Vagina (tissue), 2 donors: ENCODE measurements around the gene ANO1. TPM values are rescaled to one million over a fixed set of nuclear protein-coding genes. Genes with fewer than 3 reads are reported as not detected.
"Not testable (repeated sequence)": the region's sequence is repeated elsewhere in the genome, so short reads cannot be mapped to it uniquely, and the experiment has no call there.

Experiments
- DNase-seq, 2 donors: peaks; one replicate each; pipeline ENCODE4 v3.0.0-alpha.2; 2017; ENCODE audit errors: extremely low spot score in 2 of 2
- H3K27ac ChIP-seq: fragments of 200-600 bp; sonication (generic); one replicate; pipeline ENCODE4 v1.5.1; 2019
- H3K27me3 ChIP-seq: fragments of 200-600 bp; sonication (generic); one replicate; pipeline ENCODE4 v1.5.1; 2019
- H3K36me3 ChIP-seq, 2 donors: fragments of 200-600 bp; sonication (generic); one replicate each; pipeline ENCODE4 v1.5.1; 2017 to 2019
- H3K4me1 ChIP-seq: fragments of 200-600 bp; sonication (generic); one replicate; pipeline ENCODE4 v1.5.1; 2019
- H3K4me3 ChIP-seq, 2 donors: fragments of 200-600 bp; sonication (generic); 1 replicate in 1 of 2; 2 replicates in 1 of 2; pipeline ENCODE4 v1.5.1; 2016 to 2019
- H3K9me3 ChIP-seq: fragments of 200-600 bp; sonication (generic); one replicate; pipeline ENCODE4 v1.5.1; 2019
- CTCF ChIP-seq, 3 experiments: fragments of 450-650 bp in 2 of 3; fragments of 200-600 bp in 1 of 3; sonication (generic) in 1 of 3; IDR thresholded peaks; one replicate each; pipeline ENCODE4 v1.5.1; 2017 to 2019; ENCODE audit warnings: antibody characterized with exemption in 3 of 3, mild to moderate bottlenecking in 2 of 3, moderate library complexity in 2 of 3
- POLR2A ChIP-seq, 2 donors: fragments of 450-650 bp; IDR thresholded peaks; one replicate each; pipeline ENCODE4 v1.6.1; 2017; ENCODE audit warnings: antibody characterized with exemption in 2 of 2, mild to moderate bottlenecking in 2 of 2, moderate library complexity in 2 of 2
- POLR2AphosphoS5 ChIP-seq, 2 donors: sonication (generic); formaldehyde crosslinking; IDR thresholded peaks; one replicate each; pipeline ENCODE4 v1.9.0; 2017; ENCODE audit warnings: antibody characterized with exemption in 2 of 2, mild to moderate bottlenecking in 2 of 2, low read depth in 1 of 2; ENCODE audit not compliant: insufficient read depth in 1 of 2
- intact Hi-C: fragments of 100-400 bp; cut with DNase I; formaldehyde crosslinking; loops from one replicate; pipeline ENCODE4 v1.15.1; 2023
- total RNA-seq: library from RNA; depleted of rRNA; stranded (reverse); fragments of >200 nt; gene quantifications from one replicate; pipeline ENCODE4 v1.2.3, GENCODE V29; 2016

Gene ANO1
- total RNA-seq, 1 donor from 2014 or later, result 40.8 TPM

- no peak for TF ChIP-seq POLR2AphosphoS5 (IDR thresholded peaks at IDR 0.05; ENCODE audit: insufficient read depth in 1 of 2, low read depth in 1 of 2)
- no peak for TF ChIP-seq CTCF (IDR thresholded peaks at IDR 0.05)
- TF ChIP-seq POLR2A (IDR thresholded peaks at IDR 0.05), result no peak
- Histone ChIP-seq H3K36me3 (no peaks in the 10 kb centered on the region), H3K4me1 (no peaks in the 10 kb centered on the region), H3K4me3 (no peak overlapping the region), H3K27ac (no peak overlapping the region), H3K27me3 (no peaks in the 10 kb centered on the region), H3K9me3 (no peaks in the 10 kb centered on the region)
- DNase-seq, result no peak
- intact Hi-C loops, result loop anchor here (5.0 kb wide), 2 partner anchors 278 to 508 kb away; no protein-coding TSS in a partner anchor
These were observed 117.0 kb downstream of the ANO1 start for GRCh38 chr11:70194792-70195791.

- DNase-seq, result no peak
- H3K36me3 ChIP-seq, result no peaks in the 10 kb centered on the region
- no peaks in the 10 kb centered on the region for H3K27me3 ChIP-seq
- no peak overlapping the region for H3K4me3 ChIP-seq
- TF ChIP-seq POLR2AphosphoS5 (IDR thresholded peaks at IDR 0.05; ENCODE audit: insufficient read depth in 1 of 2, low read depth in 1 of 2), result no peak
- no peak for TF ChIP-seq POLR2A (IDR thresholded peaks at IDR 0.05)
- no peak for TF ChIP-seq CTCF (IDR thresholded peaks at IDR 0.05)
- H3K9me3 ChIP-seq, result no peaks in the 10 kb centered on the region
- intact Hi-C loops, result no loop called here
- H3K27ac ChIP-seq, result no peak overlapping the region
- peaks cover 22% of the 10 kb centered on the region for H3K4me1 ChIP-seq
These were observed 122.2 kb downstream of the ANO1 start for GRCh38 chr11:70200212-70200844.

GRCh38 chr11:70201047-70201446 is 122.9 kb downstream of the ANO1 start:
- peaks cover 29% of the 10 kb centered on the region for H3K4me1 ChIP-seq
- DNase-seq, H3K9me3 ChIP-seq, H3K36me3 ChIP-seq, H3K27me3 ChIP-seq, intact Hi-C loops, H3K27ac ChIP-seq, H3K4me3 ChIP-seq: not testable (repeated sequence)

- no peak for DNase-seq
- TF ChIP-seq POLR2AphosphoS5 (IDR thresholded peaks at IDR 0.05; ENCODE audit: insufficient read depth in 1 of 2, low read depth in 1 of 2) (no peak), CTCF (IDR thresholded peaks at IDR 0.05) (no peak), POLR2A (IDR thresholded peaks at IDR 0.05) (no peak)
- Histone ChIP-seq H3K4me1 (peaks cover 32% of the 10 kb centered on the region), H3K36me3 (peaks cover 0 to 15% of the 10 kb centered on the region in 2 donors), H3K27ac (peak overlapping the region; percentile 85), H3K9me3 (no peaks in the 10 kb centered on the region), H3K4me3 (peak overlapping the region; percentile 92 to 93), H3K27me3 (no peaks in the 10 kb centered on the region)
- intact Hi-C loops, result no loop called here
These were observed 124.1 kb downstream of the ANO1 start for GRCh38 chr11:70201882-70202861.
